ENCODE results near the gene RAB22A.
"Not testable (repeated sequence)": the region's sequence is repeated elsewhere in the genome, so short reads cannot be mapped to it uniquely, and the experiment has no call there.

RAB22A gene

GRCh38 chr20:58407966-58408557, 98.5 kb downstream of the RAB22A start:
- POLR2A ChIA-PET, result no interaction called here
- CTCF ChIA-PET, result interaction anchor here (0.9 to 1.2 kb wide), 2 partner anchors 12 to 15 kb away, joined by 3 read pairs; no protein-coding TSS in a partner anchor
- no peak for TF ChIP-seq CTCF (IDR thresholded peaks at IDR 0.05; ENCODE audit: insufficient read depth, low read length, missing control alignments)
- no peak overlapping the region for H3K4me3 ChIP-seq (ENCODE audit: low read depth, low read length)
- no peak for DNase-seq (ENCODE audit: low read depth, low spot score)

- ChIA-PET CTCF (interaction anchor here (0.9 to 1.2 kb wide), 2 partner anchors 12 to 16 kb away, joined by 3 read pairs; no protein-coding TSS in a partner anchor), POLR2A (no interaction called here)
- no peak for TF ChIP-seq CTCF (IDR thresholded peaks at IDR 0.05; ENCODE audit: insufficient read depth, low read length, missing control alignments)
- no peak overlapping the region for H3K4me3 ChIP-seq (ENCODE audit: low read depth, low read length)
- no peak for DNase-seq (ENCODE audit: low read depth, low spot score)
These were observed 99.2 kb downstream of the RAB22A start for GRCh38 chr20:58408603-58409246.

GRCh38 chr20:58414216-58414615, 104.7 kb downstream of the RAB22A start:
- H3K4me3 ChIP-seq (ENCODE audit: low read depth, low read length); CTCF ChIA-PET; DNase-seq (ENCODE audit: low read depth, low spot score); POLR2A ChIA-PET: not testable (repeated sequence)

- DNase-seq (ENCODE audit: low read depth, low spot score); H3K4me3 ChIP-seq (ENCODE audit: low read depth, low read length); POLR2A ChIA-PET; CTCF ChIA-PET: not testable (repeated sequence)
These were observed 105.3 kb downstream of the RAB22A start for GRCh38 chr20:58414786-58415185.

GRCh38 chr20:58416057-58416456, 106.5 kb downstream of the RAB22A start:
- no peak for TF ChIP-seq CTCF (IDR thresholded peaks at IDR 0.05; ENCODE audit: insufficient read depth, low read length, missing control alignments)
- ChIA-PET CTCF (interaction anchor here (0.6 to 1.3 kb wide), 2 partner anchors 27 to 1009 kb away, joined by 3 read pairs; partner anchors contain the start of gene VAPB), POLR2A (no interaction called here)
- H3K4me3 ChIP-seq (ENCODE audit: low read depth, low read length), result no peak overlapping the region
- DNase-seq (ENCODE audit: low read depth, low spot score), result no peak

- H3K4me3 ChIP-seq (ENCODE audit: low read depth, low read length), result no peak overlapping the region
- DNase-seq (ENCODE audit: low read depth, low spot score), result no peak
- ChIA-PET CTCF (interaction anchor here (1.3 kb wide), 1 partner anchor 28 kb away, joined by 3 read pairs; the partner anchor contains the start of gene VAPB), POLR2A (no interaction called here)
- TF ChIP-seq CTCF (IDR thresholded peaks at IDR 0.05; ENCODE audit: insufficient read depth, low read length, missing control alignments), result no peak
These were observed 107.3 kb downstream of the RAB22A start for GRCh38 chr20:58416835-58417234.
